Measurements from ENCODE around the gene CACNA1E.
"Not testable (repeated sequence)": the region's sequence is repeated elsewhere in the genome, so short reads cannot be mapped to it uniquely, and the experiment has no call there.

The CACNA1E gene

DNA sequence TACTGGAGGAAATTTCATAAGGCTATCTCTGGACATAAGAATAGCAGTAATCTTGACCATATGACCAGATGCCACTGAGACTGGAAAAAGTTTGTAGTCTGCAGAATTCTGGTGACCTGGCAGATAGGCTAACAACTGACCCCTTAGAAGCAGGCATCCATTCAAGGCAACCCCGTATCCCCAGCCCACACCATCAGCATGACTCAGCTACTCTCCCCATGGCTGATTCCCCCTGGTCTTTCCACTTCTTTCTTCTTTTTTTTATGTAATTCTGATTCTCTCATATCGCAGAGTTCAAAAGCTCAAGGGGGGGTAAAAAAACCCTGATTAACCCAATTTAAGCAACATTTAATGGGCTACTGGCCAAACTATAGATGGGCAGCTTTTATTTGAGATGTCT, 335.1 kb downstream of the CACNA1E start:
- H2AFZ ChIP-seq (ENCODE audit: low read depth, low read length): no peak overlapping the region

DNA sequence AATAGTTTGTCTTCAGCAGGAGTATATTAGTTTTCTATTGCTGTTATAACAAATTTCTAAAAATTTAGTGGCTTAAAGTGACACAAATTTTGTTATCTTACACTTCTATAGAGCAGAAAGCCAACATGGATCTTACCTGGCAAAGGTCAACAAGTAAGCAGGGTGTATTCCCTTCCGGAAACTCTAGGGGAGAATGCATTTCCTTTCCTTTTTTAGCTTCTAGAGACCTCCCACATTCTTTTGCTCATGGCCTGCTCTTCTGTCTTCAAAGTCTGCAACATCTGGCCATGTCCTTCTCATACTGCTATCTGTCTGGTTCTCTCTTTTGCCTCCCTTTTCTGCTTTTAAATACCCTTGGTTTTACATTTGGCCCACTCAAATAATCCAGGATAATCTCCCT, 335.6 kb downstream of the CACNA1E start:
- Histone ChIP-seq H3K9me3 (ENCODE audit: low read length) (no peaks in the 10 kb centered on the region), H2AFZ (ENCODE audit: low read depth, low read length) (no peak overlapping the region), H3K4me1 (ENCODE audit: insufficient read depth, low read length) (no peaks in the 10 kb centered on the region), H3K36me3 (ENCODE audit: insufficient read depth, low read length) (no peaks in the 10 kb centered on the region), H3K27me3 (ENCODE audit: insufficient read depth, low read length) (no peaks in the 10 kb centered on the region), H3K4me3 (ENCODE audit: low read length) (no peak overlapping the region)

More for the DNA sequence above, 335.1 kb downstream of the CACNA1E start:
- H3K9me3 ChIP-seq (ENCODE audit: low read length): no peaks in the 10 kb centered on the region
- no peaks in the 10 kb centered on the region for H3K27me3 ChIP-seq (ENCODE audit: insufficient read depth, low read length)
- no peak overlapping the region for H3K4me3 ChIP-seq (ENCODE audit: low read length)
- no peaks in the 10 kb centered on the region for H3K36me3 ChIP-seq (ENCODE audit: insufficient read depth, low read length)
- no peaks in the 10 kb centered on the region for H3K4me1 ChIP-seq (ENCODE audit: insufficient read depth, low read length)

DNA sequence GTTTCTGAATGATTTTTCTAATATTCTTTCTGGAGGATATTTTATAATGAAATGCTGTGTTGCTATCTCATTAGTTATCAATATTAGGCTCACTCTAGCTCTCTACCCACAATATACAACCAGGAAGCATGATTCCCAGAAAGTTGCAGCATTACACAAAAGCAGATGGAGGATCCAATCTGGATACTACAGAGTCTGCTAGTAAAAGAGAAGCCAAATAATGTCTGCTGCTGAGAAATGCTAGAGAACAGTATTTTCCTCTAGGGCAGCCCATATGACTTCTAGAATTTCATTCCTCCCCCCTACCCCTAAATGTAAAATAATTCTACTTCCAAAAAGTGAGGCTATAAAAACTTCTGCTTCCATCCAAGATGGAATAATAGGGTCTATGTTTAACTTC, 338.4 kb downstream of the CACNA1E start:
- H3K27me3 ChIP-seq (ENCODE audit: insufficient read depth, low read length): no peaks in the 10 kb centered on the region
- no peaks in the 10 kb centered on the region for H3K36me3 ChIP-seq (ENCODE audit: insufficient read depth, low read length)
- no peaks in the 10 kb centered on the region for H3K9me3 ChIP-seq (ENCODE audit: low read length)
- H3K4me1 ChIP-seq (ENCODE audit: insufficient read depth, low read length): no peaks in the 10 kb centered on the region
- H3K4me3 ChIP-seq (ENCODE audit: low read length): no peak overlapping the region
- H2AFZ ChIP-seq (ENCODE audit: low read depth, low read length): no peak overlapping the region

DNA sequence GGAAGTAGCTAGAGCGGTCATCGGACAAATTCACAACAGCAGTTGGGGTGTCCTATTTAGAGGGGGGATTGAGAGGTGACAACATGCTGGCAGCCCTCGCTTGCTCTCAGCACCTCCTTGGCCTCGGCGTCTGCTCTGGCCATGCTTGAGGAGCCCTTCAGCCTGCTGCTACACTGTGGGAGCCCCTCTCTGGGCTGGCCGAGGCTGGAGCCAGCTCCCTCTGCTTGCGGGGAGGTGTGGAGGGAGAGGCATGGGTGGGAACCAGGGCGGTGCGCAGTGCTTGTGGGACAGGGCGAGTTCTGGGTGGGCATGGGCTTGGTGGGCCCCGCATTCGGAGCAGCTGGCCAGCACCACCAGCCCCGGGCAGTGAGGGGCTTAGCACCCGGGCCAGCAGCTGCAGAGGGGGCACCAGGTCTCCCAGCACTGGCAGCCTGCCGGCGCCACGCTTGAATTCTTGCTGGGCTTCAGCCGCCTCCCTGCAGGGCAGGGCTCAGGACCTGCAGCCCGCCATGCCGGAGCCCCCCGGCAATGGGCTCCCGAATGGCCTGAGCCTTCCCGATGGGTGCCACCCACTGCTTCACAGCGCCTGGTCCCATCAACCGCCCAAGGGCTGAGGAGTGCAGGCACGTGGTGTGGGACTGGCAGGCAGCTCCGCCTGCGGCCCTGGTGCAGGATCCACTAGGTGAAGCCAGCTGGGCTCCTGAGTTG, 349.0 kb downstream of the CACNA1E start:
- H3K4me1 ChIP-seq (ENCODE audit: insufficient read depth, low read length); H3K4me3 ChIP-seq (ENCODE audit: low read length); H3K36me3 ChIP-seq (ENCODE audit: insufficient read depth, low read length); H3K9me3 ChIP-seq (ENCODE audit: low read length); H2AFZ ChIP-seq (ENCODE audit: low read depth, low read length); H3K27me3 ChIP-seq (ENCODE audit: insufficient read depth, low read length): not testable (repeated sequence)

DNA sequence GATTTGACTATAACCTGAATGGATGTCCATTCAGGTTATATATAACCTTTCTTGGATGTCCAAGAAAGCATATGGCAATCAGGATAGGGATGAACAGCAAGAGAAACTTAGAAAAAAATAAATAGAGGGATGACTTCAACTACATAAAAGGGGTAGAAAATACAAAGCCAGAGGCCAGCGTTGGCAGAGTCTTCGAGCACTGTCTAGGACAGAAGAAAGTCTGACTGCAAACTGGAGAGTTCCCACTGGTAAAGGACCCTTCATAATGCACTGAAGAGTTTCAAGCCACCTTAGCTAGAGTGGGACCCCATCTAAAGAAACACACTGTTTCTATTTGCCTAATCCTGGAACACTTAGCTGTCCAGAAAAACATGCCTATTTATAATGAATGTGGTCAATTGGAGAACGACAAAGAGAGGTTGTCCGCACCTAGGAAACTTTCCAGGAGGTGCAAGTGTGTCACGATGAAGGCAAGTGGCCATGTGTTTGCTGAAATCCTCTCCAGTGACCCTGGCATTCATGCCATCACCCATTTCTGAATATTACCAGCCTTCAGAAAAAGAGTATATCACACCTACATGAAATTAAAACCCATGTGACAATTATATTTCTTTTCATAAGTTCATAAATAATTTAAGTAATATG, 362.8 kb downstream of the CACNA1E start:
- Histone ChIP-seq H3K4me3 (ENCODE audit: low read length) (no peak overlapping the region), H3K4me1 (ENCODE audit: insufficient read depth, low read length) (no peaks in the 10 kb centered on the region), H2AFZ (ENCODE audit: low read depth, low read length) (no peak overlapping the region), H3K9me3 (ENCODE audit: low read length) (no peaks in the 10 kb centered on the region), H3K27me3 (ENCODE audit: insufficient read depth, low read length) (no peaks in the 10 kb centered on the region), H3K36me3 (ENCODE audit: insufficient read depth, low read length) (no peaks in the 10 kb centered on the region)

DNA sequence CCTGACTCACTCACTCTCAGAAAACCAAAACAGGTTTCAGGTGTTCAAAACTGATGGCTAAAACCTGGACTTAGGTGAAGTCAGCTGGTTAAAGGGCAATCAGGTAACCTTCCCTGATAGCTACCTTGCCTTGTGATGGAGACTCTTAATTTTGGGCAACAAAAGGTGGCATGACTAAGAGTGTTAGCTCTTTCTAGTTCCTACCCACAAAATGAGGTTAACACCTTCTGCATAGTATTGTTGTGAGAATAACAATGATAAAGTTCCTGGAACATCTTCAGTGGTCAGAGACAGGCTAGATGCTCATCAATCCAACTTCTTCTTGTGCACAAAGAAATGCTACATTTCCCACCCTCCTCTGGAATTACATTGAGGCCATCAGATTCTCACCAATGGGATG, 363.4 kb downstream of the CACNA1E start:
- Histone ChIP-seq H3K4me3 (ENCODE audit: low read length) (no peak overlapping the region), H3K9me3 (ENCODE audit: low read length) (no peaks in the 10 kb centered on the region), H2AFZ (ENCODE audit: low read depth, low read length) (no peak overlapping the region), H3K36me3 (ENCODE audit: insufficient read depth, low read length) (no peaks in the 10 kb centered on the region), H3K4me1 (ENCODE audit: insufficient read depth, low read length) (no peaks in the 10 kb centered on the region), H3K27me3 (ENCODE audit: insufficient read depth, low read length) (no peaks in the 10 kb centered on the region)

DNA sequence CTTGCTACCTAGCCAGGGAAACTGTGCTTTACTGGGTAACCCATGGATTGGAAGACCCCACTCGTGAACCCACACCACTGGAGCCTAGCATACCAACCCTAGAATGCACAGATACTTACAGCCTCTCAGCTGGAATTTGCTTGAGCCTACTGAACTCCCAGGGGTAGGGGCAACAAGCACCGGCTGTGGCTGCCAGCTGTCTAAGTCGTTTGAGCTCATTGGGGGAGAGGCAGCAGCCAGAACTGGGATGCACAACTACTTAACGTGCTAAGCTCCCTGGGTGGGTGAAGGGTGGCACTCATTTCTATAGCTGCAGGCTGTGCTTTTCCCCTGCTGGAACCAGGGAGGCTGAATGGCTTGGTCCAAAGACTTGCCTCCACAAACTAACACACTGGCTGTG, 365.8 kb downstream of the CACNA1E start:
- Histone ChIP-seq H2AFZ (ENCODE audit: low read depth, low read length) (no peak overlapping the region), H3K9me3 (ENCODE audit: low read length) (no peaks in the 10 kb centered on the region), H3K27me3 (ENCODE audit: insufficient read depth, low read length) (no peaks in the 10 kb centered on the region), H3K4me3 (ENCODE audit: low read length) (no peak overlapping the region), H3K4me1 (ENCODE audit: insufficient read depth, low read length) (no peaks in the 10 kb centered on the region), H3K36me3 (ENCODE audit: insufficient read depth, low read length) (no peaks in the 10 kb centered on the region)

DNA sequence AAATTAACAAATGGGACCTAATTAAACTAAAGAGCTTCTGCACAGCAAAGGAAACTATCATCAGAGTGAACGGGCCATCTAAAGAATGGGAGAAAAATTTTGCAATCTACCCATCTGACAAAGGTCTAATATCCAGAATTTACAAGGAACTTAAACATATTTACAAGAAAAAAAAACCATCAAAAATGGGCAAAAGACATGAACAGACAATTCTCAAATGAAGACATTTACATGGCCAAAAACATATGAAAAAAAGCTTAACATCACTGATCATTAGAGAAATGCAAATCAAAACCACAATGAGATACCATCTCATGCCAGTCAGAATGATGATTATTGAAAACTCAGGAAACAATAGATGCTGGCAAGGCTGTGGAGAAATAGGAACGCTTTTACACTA, 370.9 kb downstream of the CACNA1E start:
- H2AFZ ChIP-seq (ENCODE audit: low read depth, low read length); H3K4me3 ChIP-seq (ENCODE audit: low read length); H3K36me3 ChIP-seq (ENCODE audit: insufficient read depth, low read length); H3K9me3 ChIP-seq (ENCODE audit: low read length); H3K27me3 ChIP-seq (ENCODE audit: insufficient read depth, low read length); H3K4me1 ChIP-seq (ENCODE audit: insufficient read depth, low read length): not testable (repeated sequence)

DNA sequence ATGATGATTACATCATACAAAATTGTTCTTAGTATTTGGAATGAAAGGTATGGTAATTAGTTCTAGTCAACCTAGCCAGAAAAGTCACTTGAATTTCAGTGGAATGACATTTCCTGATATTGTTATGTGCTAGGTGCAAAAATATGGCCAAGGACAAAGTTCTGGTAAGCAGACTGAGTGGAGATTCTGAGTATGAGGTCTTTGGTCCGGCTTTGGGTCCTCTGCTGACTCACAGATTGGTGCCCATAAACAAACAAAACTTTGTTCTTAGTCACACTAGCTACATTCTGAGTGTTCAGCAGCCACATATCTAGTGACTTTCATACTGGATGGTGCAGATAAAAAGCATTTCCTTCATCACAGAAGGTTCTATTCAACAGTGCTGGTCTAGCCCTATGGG, 372.1 kb downstream of the CACNA1E start:
- no peaks in the 10 kb centered on the region for H3K4me1 ChIP-seq (ENCODE audit: insufficient read depth, low read length)
- H2AFZ ChIP-seq (ENCODE audit: low read depth, low read length): no peak overlapping the region
- H3K36me3 ChIP-seq (ENCODE audit: insufficient read depth, low read length): no peaks in the 10 kb centered on the region
- no peak overlapping the region for H3K4me3 ChIP-seq (ENCODE audit: low read length)
- H3K9me3 ChIP-seq (ENCODE audit: low read length): no peaks in the 10 kb centered on the region
- H3K27me3 ChIP-seq (ENCODE audit: insufficient read depth, low read length): no peaks in the 10 kb centered on the region

Data from neuron (in vitro differentiated cells).